ENCODE measurements around the gene MTAP.

- TF ChIP-seq CTCF (IDR thresholded peaks at IDR 0.05; ENCODE audit: insufficient read depth, low read length, poor library complexity, severe bottlenecking) (peak; percentile 42), EZH2phosphoT487 (conservative IDR thresholded peaks at IDR 0.05; ENCODE audit: low read length) (no peak)
These were observed 102.3 kb downstream of the MTAP start for GRCh38 chr9:21904776-21905175.

Data from SU-DHL-6 (cell line).